GM21619 (cell line): ENCODE data around the gene SLC25A1.

Experiments
- ATAC-seq: cut with Tn5 transposase; IDR thresholded peaks from one replicate; pipeline ENCODE4 v1.9.1; 2021; ENCODE audit not compliant: unreplicated experiment

SLC25A1 gene

DNA sequence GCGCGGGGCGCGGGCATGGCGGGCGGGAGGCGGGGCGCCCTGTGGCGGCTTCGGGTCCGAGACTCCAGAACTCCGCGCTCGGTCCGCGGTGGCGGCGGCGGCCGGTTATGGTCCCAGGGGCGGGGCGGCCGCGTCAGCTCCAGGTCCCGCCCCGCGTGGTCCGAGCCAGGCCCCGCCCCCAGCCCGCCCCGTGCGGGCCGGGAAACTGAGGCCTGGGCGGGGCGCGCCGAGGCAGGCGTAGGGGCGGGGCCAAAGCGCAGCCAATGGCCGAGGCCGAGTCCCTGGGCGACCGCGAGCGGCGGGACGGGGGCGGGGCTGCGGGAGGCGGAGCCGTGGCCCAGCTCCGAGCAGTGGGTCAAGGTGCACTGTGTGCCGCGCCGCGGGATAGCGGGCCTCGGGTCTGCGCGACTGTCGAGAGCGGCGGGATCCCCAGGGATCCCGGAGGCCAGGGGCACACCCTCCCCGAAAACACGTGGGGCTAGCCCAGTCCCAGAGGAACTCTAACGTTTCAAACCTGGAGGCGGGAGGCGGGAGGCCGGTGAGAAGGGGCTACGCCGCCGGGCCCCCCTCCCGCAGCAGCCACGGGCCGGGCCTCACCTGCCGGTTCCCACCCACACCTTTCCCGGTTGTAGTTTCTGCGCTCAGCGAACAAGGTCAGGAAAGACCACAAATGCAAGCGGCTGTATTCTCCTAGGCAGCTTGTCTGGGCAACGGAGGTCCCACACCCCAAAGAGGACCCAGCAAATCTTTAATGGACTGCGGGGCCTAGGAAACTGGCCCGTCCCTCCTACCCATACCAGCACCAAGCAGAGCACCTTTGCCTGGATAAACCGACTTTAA lies at the start of gene SLC25A1:
SLC25A1 (minus strand) TSS at position 80 of the 840 bp plus-strand sequence; CDS start at position 17, 63 bp downstream.
- peak; percentile 60 for ATAC-seq

DNA sequence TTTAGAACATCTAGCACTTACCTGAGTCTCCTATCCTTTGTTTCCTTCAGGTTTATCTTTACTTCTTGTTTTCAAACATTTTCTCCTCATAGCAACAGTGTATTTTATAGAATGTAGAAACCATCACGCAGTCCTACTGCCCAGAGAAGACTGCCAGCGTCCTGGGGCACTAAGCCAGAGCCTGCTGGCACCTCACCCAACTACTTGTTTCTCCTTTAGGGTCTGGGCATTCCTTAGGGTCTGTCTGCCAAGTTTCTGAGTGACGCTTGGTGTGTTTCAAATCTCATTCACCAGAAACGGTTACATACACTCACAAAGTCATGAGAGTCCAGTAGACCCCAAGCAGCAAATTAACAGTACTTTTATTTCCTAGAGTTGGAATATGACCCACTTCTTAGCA lies 49.6 kb upstream of the SLC25A1 start:
- no peak for ATAC-seq

DNA sequence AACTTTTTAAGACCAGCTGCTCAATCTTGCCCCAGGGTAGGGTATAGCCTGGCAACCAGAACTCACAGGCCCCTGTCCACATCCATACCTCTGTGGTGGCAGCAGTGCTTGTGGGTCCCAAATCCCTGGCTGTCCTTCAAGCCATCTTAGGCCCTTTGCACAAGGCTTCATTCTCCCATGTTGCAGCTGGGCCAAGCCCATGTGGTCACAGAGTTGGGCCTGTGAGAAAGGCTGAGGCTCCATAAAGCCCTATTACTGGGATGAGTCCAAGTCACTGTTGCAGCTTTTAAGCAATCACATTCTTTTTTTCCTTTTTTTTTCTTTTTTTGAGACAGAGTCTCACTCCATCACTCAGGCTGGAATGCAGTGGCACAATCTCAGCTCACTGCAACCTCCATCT lies 47.9 kb upstream of the SLC25A1 start:
- ATAC-seq = no peak

DNA sequence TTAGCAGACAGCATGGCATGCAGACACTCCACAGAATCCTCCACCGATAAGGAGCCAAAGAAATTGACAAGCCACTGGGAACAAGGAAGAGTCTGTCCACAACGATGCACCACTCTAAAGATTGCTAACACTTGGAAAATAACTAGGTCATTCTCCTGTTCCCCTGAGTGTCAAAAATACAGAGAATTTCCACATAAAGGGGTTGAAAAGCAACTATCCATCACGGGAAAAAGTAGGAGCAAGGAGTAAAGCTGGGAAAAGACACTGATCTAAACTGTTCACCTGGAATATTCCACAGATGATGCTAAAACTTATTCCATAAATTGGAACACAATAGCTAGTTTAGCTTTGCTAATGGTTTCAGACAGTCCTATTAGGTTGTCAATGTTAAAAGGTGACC lies 47.0 kb upstream of the SLC25A1 start:
- ATAC-seq = no peak

DNA sequence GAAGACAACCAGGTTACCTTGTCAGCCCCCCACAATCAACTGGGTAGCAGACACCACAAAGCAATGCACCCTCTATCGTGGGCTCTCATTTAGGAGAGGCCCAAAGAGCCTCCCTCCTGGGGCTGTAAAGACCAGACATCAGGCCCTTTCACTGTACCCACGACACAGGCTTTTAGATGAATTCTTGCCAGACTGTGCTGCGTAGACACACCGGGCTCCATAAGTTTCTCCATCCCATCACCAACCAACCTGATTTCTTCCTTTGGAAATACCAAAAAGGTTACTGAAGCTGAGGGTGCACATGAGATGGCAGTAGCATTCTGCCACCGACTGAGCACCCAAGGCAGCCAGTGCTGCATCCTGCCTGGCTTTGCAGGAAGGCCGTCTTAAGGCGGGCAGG lies 46.4 kb upstream of the SLC25A1 start:
- ATAC-seq = no peak

DNA sequence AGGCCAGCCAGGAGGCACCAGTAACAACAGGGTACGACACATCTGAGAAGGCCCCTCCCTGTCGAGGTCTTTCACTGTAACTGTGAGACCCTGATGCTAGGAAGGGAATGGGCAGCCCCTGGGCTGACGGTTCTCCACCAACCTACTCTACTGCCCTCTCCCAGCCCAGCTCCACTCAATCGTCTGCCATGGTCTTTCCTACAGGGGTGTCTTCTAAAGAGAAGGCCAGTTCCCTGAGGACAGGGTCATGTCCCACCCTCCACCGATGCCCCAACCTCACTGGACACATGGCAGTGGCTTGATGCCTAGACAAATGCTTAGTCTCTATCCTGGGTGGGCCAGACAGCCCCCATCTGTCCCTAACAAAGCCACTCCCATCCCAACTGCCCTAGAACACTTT lies 46.0 kb upstream of the SLC25A1 start:
- ATAC-seq = no peak

DNA sequence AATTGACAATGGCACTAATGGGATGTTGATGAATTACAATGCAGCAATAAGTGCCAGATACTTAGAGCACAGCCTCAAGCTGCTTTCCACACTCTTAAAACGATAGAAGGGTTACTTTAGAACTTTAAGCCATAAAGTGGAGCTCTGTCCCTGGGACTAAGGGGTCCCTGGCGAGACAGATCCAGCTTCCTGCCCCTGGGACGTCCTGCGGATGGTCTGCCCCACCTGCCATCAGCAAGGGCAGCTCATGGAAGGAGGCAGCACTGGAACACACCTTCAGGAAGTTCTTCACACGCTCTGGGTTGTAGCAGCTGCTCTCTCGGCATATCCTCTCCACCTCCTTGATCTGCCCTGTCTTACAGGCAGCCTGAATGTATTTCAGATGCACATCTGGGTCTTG lies 45.1 kb upstream of the SLC25A1 start:
- ATAC-seq = no peak

DNA sequence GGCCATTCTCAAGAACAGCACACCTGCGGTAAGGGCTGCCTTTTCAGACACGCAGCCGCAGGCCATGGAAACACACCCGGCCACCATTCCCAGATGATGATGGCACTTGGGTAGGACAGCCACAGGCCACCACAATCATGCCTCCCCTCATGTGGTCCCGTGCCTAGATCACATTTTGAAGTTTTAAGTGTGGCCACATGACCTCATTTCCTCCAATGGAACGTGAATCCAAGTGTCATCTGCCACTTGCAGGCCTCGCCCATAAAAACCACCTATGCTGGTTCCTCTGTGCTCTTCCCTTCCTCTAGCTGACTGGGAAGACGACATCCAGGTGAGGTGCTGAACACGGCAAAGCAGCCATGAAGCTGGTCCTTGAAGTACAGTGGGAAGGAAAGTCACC lies 44.6 kb upstream of the SLC25A1 start:
- ATAC-seq = no peak

DNA sequence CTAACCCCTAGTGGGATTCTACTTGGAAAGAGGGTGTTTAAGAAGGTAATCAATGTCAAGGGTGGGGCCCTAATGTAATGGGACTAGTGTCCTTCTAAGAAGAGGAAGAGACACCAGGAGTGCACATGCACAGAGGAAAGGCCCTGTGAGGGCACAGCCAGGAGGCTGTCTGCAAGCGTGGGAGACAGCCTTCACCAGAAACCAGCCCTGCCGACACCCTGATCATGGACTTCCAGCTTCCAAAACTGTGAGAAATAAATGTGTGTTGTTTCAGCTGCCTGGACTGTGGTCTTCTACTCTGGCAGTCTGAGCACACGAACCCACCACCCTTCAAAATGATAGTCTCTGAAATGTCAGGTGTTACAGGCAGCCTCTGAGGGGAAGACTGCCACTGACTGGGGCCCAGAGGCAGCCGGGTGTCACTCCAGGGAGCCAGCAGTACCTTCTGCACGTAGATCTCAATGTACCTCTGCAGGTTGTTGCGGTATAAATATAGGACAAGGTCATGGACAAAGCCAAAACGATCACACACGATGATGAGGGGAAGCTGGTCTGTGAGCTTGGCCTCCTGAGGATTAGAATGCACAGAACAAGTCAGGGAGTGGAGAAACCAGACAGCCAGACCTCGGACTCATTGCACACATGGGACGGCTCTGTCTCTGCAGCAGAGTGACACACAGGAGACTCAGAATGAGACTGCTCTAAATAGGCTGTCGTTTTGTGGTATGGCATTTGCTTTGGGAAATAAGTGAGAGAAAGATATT lies 43.9 kb upstream of the SLC25A1 start:
- ATAC-seq = no peak

DNA sequence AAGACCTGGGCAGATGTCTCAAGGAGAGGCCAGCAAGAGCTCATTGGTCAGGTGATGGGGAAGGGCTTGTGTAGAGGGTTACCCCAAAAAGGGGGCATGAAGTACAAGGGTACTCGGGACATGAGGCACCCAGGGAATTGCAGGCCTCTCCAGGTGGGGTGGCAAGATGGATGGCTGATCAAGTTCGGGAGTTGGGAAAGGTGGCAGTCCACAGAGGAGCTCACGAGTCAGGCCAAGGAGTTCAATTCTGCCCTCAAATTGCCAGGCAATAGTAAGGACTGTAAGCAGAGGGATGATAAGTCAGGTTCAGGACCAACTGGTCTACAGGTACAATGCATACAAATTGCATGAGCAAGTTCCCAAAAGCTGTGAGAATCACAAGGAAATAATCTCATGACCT lies 42.3 kb upstream of the SLC25A1 start:
- ATAC-seq = no peak

DNA sequence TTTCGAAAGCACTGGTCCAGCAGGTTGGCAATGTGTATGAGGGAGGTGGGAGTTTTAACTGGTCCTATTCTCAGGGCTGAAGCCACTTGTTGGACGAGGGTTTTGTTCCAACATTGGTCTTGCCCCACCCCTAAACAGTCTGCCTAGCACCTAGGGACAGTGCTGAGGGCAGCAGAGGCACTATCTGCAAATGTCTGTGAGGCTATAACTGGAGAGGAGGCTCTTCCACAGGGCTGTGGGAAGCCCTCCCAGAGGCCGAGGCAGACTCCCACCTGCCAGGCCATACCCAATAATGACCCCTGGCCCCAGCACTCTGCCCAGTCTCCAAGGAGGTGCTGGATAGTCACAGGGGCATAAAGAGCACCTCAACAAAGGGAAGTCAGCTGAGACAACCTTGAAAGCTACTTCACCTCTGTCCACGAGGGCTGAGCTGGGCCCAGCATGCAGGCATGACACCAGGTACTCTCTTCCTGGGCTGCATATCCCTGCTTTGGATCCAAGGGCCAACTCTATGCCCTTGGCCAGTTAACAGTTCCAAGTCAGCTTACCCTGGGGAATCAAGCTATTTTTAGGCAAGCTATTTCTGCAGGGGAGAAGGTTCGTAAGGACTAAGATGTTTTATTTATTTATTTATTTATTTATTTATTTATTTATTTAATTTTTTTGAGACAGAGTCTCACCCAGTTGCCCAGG lies 40.2 kb upstream of the SLC25A1 start:
- no peak for ATAC-seq

DNA sequence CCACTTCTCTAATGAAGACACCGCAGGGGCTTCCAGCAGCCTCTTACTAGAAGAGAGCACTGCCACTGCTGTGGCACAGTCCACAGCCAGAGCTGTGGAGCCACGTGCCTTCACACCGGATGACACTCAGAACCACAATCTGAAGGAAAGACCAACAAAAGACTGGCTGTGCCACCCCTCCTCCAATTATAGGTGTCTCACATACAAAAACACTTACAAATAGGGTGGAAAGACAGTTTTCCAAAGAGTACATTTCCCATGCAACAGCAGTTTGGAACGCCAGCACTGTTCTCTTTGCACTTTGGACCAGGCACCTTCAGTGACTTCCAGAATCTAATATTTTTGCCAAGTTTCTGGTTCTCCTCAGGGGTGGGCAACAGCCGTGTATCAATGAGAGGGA lies 38.0 kb upstream of the SLC25A1 start:
- ATAC-seq = no peak

DNA sequence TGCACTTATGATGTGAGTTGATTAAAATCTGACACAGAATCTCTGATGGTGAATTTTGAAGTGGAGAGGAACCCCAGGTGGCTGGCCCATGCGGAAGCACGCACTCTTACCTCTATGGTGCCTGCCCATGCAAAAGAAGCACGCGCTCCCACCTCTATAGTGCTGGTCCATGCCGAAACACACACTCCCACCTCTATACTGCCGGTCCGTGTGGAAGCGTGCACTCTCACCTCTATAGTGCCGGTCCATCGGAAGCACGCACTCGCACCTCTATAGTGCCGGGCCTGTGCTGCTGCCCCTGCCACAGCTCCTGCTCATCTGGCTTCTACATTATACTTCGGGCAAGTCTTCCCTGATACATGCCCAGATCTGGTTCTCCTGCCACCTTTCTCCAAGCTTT lies 36.8 kb upstream of the SLC25A1 start:
- ATAC-seq = no peak

DNA sequence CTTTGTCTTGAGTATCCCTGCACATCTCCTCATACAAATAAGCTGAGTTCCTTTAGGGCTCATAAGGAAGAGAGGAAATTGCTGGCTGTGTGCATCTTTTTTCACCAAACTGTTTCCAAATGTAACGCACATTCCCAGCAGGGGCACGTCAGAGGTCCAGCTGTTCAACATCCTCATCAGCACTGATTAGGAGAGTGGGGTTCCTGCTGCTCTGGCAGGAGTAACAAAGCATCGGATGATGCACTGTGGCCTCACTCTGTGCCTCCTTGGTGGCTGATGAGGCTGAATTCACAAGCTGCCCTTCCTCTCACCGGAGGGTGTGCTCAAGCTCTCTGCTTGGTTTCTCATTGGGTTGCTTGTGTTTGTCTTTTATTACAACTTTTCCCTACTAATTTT lies 35.5 kb upstream of the SLC25A1 start:
- ATAC-seq = no peak

DNA sequence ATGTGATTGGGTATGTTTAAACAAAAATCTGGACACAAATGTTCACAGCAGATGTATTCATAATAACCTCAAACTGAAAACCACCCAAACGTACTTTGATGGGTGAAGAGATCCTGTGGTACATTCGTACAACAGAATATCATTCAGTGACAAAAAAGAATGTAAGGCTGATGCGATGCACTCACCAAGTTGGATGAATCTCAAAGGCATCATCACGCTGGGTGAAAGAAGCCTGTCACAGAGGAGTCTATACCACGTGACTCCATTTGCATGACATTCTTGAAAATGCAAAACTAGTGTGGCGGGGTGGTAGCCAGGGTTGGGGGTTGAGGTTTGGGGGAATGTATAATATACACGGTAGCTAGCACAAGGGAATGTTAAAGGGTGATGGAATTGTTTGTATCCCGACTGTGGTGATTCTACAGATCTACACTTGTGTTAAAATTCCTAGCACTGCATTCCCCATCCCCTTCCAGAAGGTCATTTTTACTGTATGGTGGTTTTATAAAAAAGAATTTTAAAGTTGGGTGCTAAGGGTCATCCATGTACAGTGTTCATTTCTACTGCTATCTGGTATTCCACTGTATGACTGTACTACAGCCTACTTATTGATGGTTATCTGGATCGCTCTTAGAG lies 35.0 kb upstream of the SLC25A1 start:
- no peak for ATAC-seq

DNA sequence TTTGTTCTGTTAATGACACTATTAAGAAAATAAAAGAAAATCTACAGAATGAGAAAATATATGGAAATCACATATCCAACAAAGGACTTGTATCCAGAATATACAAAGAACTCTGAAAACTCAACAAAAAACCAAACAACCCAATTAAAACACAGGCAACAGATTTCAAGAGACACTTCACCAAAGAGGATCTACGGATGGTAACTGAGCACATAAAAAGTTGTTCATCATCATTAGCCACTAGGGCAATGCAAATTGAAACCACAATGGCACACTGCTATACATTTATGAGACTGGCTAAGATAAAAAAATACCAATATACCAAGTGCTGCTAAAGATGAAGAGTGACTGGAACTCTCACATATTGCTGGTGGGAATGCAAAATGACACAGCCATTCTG lies 34.5 kb upstream of the SLC25A1 start:
- no peak for ATAC-seq

DNA sequence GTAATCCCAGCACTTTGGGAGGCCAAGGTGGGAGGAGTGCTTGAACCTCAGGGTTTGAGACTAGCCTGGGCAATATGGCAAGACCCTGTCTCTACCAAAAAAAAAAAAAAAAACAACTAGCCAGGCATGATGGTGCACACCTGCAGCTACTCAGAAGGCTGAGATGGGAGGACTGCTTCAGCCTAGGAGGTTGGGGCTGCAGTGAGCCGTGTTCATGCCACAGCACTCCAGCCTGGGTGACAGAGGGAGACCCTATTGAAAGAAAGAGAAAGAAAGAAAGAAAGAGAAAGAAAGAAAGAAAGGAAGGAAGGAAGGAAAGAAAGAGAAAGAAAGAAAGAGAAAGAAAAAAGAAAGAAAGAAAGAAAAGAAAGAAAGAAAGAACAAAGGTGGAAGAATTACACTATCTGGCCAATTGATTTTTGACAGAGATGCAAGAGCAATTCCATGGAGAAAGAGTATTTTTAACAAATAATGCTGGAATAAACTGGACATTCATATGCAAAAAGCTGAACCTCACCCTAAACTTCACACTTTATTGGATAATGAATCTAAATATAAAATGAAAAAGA lies 33.9 kb upstream of the SLC25A1 start:
- no peak for ATAC-seq

DNA sequence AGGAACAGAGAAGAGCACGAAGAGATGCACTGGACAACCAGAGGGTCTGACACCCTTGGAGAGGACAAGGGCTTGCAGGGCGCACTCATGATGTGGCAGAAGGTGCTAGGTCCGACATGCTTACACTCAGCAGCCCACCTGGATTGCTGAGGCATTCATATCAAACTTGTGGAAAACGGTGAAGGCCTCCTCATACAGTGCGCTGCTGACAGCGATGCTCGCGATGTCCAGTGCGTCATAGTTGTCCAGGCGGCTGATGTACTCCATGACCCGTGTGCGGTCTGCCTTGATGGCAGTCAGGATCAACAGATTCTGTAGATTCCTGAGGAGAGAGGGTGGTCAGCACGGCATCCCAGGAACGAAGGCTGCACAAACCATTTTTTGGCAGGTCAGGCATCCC lies 31.7 kb upstream of the SLC25A1 start:
- no peak for ATAC-seq

DNA sequence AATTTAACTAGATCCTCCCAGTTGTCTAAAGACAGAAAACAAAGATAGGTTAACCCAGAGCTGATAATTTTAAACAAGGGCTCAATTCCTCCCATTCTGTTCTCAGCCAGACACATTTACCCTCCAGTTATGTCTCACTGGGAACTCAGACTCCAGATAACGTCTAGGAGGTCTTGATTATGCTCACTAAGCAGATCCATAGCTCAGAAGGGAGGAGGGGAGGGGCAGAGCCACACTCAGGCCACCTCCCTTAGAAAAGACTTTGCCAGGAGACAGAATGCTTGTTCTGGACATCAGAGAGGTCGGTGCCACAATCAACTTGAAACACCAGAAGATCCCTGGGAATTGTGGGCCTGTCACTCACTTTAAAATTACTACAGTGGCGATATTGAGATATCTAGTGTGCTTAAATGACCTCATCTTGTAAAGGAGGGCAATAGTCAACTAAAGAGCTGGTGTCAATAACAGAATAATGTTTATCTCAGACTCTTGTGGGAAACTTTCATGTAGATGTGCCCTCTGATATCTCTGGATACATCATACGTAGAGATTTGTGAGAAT lies 29.8 kb upstream of the SLC25A1 start:
- no peak for ATAC-seq

DNA sequence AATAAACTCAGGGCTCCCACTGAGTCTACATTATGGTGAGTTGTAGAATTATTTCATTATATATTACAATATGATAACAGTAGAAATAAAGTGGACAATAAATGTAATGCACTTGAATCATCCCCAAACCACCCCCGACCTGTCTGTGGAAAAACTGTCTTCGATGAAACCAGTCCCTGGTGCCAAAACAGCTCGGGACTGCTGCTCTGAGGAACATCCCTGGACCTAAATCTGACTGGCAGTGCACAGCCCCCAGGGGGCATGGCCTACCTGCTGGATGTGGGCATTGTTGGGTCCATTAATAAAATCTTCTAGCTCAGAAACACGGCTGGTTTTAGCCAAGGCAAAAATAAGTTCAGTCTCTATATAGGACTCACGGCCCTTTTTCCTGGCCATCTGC lies 29.3 kb upstream of the SLC25A1 start:
- ATAC-seq = no peak

DNA sequence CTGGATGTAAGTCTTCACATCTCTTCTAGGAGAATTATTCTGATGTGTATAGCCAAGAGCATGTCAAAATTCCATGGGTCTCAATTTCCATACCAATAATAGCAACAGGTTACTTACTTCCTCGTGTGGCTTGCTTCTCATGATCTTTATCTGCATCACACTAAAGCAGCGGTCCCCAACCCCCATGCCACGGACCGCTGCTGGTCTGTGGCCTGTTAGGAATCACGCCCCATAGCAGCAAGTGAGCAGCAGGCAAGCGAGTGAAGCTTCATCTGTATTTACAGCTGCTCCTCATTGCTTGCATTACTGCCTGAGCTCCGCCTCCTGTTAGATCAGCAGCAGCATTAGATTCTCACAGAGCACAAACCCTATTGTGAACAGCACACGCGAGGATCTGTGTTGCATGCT lies 28.9 kb upstream of the SLC25A1 start:
- no peak for ATAC-seq
